Measurements from ENCODE around the gene RAB11FIP3.

GRCh38 chr16:535446-536405, 110.3 kb downstream of the RAB11FIP3 start:
- TF ChIP-seq CTCF (IDR thresholded peaks at IDR 0.05 in 8 of 11, conservative IDR thresholded peaks at IDR 0.05 in 3 of 11) (no peak), POLR2AphosphoS5 (IDR thresholded peaks at IDR 0.05) (no peak)

All from spleen (tissue), 7 donors.